Pancreas (tissue), 10 donors: Measurements from ENCODE around the gene SPAG16. TPM values are rescaled to one million over a fixed set of nuclear protein-coding genes. Genes with fewer than 3 reads are reported as not detected.

Source experiments
- ATAC-seq, 4 donors: fragments of 200-7000 bp; cut with Tn5 transposase; one replicate each; pipeline versions ENCODE4 v1.8.0 to v1.9.1; 2020; ENCODE audit warnings: mild to moderate bottlenecking in 4 of 4, moderate library complexity in 4 of 4
- DNase-seq, 6 donors: peaks; one replicate each; pipeline ENCODE4 v3.0.0-alpha.2; 2020
- FAIRE-seq: peaks from 2 replicates; lab custom pipeline; 2012; peaks lifted over from hg19 to GRCh38; lab: Jason Lieb, UNC
- H3K27ac ChIP-seq, 4 donors: fragments of 200-600 bp; sonication (generic); 1 replicate in 3 of 4; 2 replicates in 1 of 4; pipeline versions ENCODE4 v1.5.0 to v1.8.0; 2020
- H3K27me3 ChIP-seq, 4 donors: fragments of 200-600 bp; one replicate each; pipeline ENCODE4 v1.8.0; 2021
- H3K36me3 ChIP-seq, 3 donors: fragments of 200-600 bp; sonication (generic) in 1 of 3; one replicate each; pipeline versions ENCODE4 v1.5.0 to v1.8.0; 2020 to 2021
- H3K4me1 ChIP-seq, 3 donors: fragments of 200-600 bp; one replicate each; pipeline ENCODE4 v1.8.0; 2021
- H3K4me3 ChIP-seq, 4 donors: fragments of 200-600 bp; sonication (generic) in 2 of 4; one replicate each; pipeline versions ENCODE4 v1.5.0 to v1.8.0; 2020 to 2021
- H3K9me3 ChIP-seq, 4 donors: fragments of 200-600 bp; one replicate each; pipeline ENCODE4 v1.8.0; 2021
- WGBS, 2 donors: extraction: QIAGEN DNeasy Blood & Tissue Kit; methylation state at CpG; one replicate each; pipeline ENCODE4 v1.1.7; 2013; 5-methylcytosine and 5-hydroxymethylcytosine counted together
- intact Hi-C, 3 donors: fragments of 100-400 bp; cut with DNase I; formaldehyde crosslinking; loops; one replicate each; pipeline versions ENCODE4 v1.11.1 to v1.14.2; 2022
- polyA plus RNA-seq, 2 donors: library from polyadenylated mRNA; stranded (reverse); fragments of 200-250 nt; gene quantifications; one replicate each; pipeline ENCODE4 v1.2.3, GENCODE V29; 2013
- total RNA-seq, 6 donors: library from RNA; stranded (reverse); fragmentation: NEBNext Ultra II Directional in 4 of 6; extraction: Animal tissue kit (Norgen Biotek cat#: 25700) in 4 of 6; gene quantifications; one replicate each; pipeline versions ENCODE4 v1.2.1 to v1.2.4, GENCODE V29; 2021 to 2023
- TF ChIP-seq, protein P1 (sequence below), 4 donors: fragments of 200-600 bp; sonication (generic) in 3 of 4; IDR thresholded peaks; one replicate each; pipeline versions ENCODE4 v1.5.0 to v1.8.0; 2021; ENCODE audit warnings: antibody characterized with exemption in 4 of 4
- donor health status: healthy with polysubstance abuse.
- donor health status: DM: no; HTN: no; CAD: no; lungs with moderate emphysema.
- donor health status: DM: no; HTN: no; CAD: no.
- donor health status: control.
- donor health status: control.
- donor health status: Bipolar disorder and iron deficiency.
- donor health status: DM: yes; HTN: yes; CAD: no.
- donor health status: DM: no; HTN: no; CAD: no.
- donor health status: DM: no; HTN: no; CAD: no.
- donor health status: DM: yes; HTN: yes; CAD: no.

The SPAG16 gene
- total and polyA plus RNA-seq, 8 donors = 9.7 to 25.7 (median 11.7) TPM

DNA sequence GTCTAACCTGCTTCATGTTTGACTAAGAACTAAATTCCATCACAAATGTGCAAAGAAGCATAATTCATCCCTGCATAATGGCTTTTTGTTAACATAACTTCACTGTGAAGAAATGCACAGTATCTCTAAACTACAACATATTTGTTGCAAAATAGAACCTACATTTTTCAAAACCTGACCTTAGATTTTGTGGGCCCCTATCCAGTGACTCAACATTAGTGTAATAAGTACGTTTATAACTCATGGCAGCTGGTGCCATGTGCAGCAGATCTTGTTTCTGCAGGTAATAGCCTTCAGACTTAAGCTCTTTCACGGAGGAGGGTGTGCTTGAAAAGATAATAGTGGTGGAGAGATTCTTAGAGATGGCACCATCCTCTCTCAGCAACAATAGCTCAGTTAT is 1098.0 kb downstream of the SPAG16 start:
- no peak for DNase-seq
- intact Hi-C loops = no loop called here
- 22 to 26% methylated on average over 2 of the region's 2 CpGs for WGBS, 2 donors
- no peak for ATAC-seq
- Histone ChIP-seq H3K4me3 (no peak overlapping the region), H3K27ac (no peak overlapping the region), H3K4me1 (no peaks in the 10 kb centered on the region), H3K27me3 (no peaks in the 10 kb centered on the region), H3K9me3 (no peaks in the 10 kb centered on the region), H3K36me3 (no peaks in the 10 kb centered on the region)
- TF ChIP-seq, protein P1, sequence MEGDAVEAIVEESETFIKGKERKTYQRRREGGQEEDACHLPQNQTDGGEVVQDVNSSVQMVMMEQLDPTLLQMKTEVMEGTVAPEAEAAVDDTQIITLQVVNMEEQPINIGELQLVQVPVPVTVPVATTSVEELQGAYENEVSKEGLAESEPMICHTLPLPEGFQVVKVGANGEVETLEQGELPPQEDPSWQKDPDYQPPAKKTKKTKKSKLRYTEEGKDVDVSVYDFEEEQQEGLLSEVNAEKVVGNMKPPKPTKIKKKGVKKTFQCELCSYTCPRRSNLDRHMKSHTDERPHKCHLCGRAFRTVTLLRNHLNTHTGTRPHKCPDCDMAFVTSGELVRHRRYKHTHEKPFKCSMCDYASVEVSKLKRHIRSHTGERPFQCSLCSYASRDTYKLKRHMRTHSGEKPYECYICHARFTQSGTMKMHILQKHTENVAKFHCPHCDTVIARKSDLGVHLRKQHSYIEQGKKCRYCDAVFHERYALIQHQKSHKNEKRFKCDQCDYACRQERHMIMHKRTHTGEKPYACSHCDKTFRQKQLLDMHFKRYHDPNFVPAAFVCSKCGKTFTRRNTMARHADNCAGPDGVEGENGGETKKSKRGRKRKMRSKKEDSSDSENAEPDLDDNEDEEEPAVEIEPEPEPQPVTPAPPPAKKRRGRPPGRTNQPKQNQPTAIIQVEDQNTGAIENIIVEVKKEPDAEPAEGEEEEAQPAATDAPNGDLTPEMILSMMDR (IDR thresholded peaks at IDR 0.05) = no peak
- no peak for FAIRE-seq

DNA sequence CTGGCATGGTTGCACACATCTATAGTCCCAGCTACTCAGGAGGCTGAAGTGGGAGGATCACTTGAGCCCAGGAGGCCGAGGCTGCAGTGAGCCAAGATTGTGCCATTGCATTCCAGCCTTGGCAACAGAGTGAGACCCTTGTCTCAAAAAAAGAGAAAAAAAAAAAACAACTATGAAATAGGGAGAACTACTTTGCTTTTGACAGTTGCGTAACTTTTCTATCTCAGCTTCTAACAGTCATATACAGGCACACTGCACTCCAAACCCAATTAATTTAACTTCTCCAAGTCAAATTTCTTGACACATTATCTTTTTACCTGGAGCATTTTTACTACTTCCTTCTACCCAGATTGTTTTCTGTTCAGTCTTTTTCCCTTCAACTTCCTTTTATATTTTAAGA is 1102.5 kb downstream of the SPAG16 start:
- H3K36me3 ChIP-seq = no peaks in the 10 kb centered on the region
- no peak overlapping the region for H3K4me3 ChIP-seq
- DNase-seq = no peak
- H3K27ac ChIP-seq = no peak overlapping the region
- no peak for FAIRE-seq
- H3K4me1 ChIP-seq = no peaks in the 10 kb centered on the region
- ATAC-seq = no peak
- intact Hi-C loops = no loop called here
- H3K9me3 ChIP-seq = no peaks in the 10 kb centered on the region
- WGBS, 2 donors = 81 to 89% methylated on average over 2 of the region's 2 CpGs
- no peaks in the 10 kb centered on the region for H3K27me3 ChIP-seq
- TF ChIP-seq, protein P1 (IDR thresholded peaks at IDR 0.05) = no peak

- FAIRE-seq (no peak), DNase-seq (no peak), ATAC-seq (no peak)
- Histone ChIP-seq H3K27ac (no peak overlapping the region), H3K4me3 (no peak overlapping the region), H3K27me3 (no peaks in the 10 kb centered on the region), H3K9me3 (no peaks in the 10 kb centered on the region), H3K36me3 (no peaks in the 10 kb centered on the region), H3K4me1 (no peaks in the 10 kb centered on the region)
- TF ChIP-seq, protein P1 (IDR thresholded peaks at IDR 0.05) = no peak
- intact Hi-C loops = no loop called here
Measured at GRCh38 chr2:214389334-214389733, 1105.1 kb downstream of the SPAG16 start.

DNA sequence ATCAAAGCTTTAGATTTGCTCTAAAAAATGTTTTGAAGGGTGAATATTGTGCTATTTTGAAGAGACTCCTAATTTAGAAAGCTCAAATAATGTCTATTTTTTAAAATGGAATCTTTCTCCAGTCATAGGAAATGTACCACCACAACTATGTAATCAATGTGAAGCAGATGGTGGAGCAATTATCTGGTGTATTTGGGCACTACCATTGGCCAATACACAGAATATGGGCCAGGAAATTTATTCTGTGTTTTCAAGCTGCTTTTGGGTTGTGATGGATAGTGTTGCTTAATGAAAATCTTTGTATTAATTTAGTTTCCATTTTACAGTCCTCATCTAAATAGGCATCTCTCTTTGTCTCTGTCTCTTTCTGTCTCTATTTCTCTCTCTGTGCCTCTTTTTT is 1109.5 kb downstream of the SPAG16 start:
- Histone ChIP-seq H3K27ac (no peak overlapping the region), H3K9me3 (no peaks in the 10 kb centered on the region), H3K27me3 (no peaks in the 10 kb centered on the region), H3K36me3 (no peaks in the 10 kb centered on the region), H3K4me3 (no peak overlapping the region), H3K4me1 (no peaks in the 10 kb centered on the region)
- intact Hi-C loops = no loop called here
- no peak for ATAC-seq
- no peak for FAIRE-seq
- TF ChIP-seq, protein P1 (IDR thresholded peaks at IDR 0.05) = no peak
- DNase-seq = no peak

DNA sequence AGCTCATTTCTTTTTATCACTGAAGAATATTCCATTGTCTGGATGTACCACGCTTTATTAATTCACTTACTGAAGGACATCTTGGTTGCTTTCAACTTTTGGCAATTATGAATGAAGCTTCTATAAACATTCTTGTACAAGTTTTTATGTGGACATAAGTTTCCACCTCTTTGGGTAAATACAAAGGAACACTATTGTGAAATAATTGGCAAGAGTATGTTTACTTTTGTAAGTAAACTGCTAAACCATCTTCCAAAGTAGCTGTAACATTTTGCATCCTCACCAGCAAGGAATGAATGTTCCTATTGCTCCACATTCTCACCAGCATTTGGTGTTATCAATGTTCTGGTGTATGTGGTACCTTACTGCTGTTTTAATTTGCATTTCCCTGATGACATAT is 1110.8 kb downstream of the SPAG16 start:
- FAIRE-seq = no peak
- no peaks in the 10 kb centered on the region for H3K36me3 ChIP-seq
- H3K4me3 ChIP-seq = no peak overlapping the region
- H3K27ac ChIP-seq = no peak overlapping the region
- no peaks in the 10 kb centered on the region for H3K27me3 ChIP-seq
- intact Hi-C loops = no loop called here
- no peaks in the 10 kb centered on the region for H3K4me1 ChIP-seq
- H3K9me3 ChIP-seq = no peaks in the 10 kb centered on the region
- no peak for ATAC-seq
- TF ChIP-seq, protein P1 (IDR thresholded peaks at IDR 0.05) = no peak
- WGBS, 2 donors = 62 to 73% methylated on average over 1 of the region's 1 CpG
- no peak for DNase-seq
